Gastrocnemius medialis (tissue), 4 donors: ENCODE results near the gene AGR2. TPM values are rescaled to one million over a fixed set of nuclear protein-coding genes. Genes with fewer than 3 reads are reported as not detected.

Source experiments
- ATAC-seq, 2 donors: fragments of 150-250 bp; one replicate each; pipeline ENCODE4 v1.9.1; 2016
- DNase-seq, 2 donors: peaks; one replicate each; pipeline ENCODE4 v3.0.0-alpha.2; 2019
- H3K27ac ChIP-seq, 4 donors: fragments of 200-600 bp; sonication (generic); 1 replicate in 1 of 4; 2 replicates in 3 of 4; pipeline ENCODE4 v1.5.1; 2016 to 2018; ENCODE audit warnings: mild to moderate bottlenecking in 2 of 4, moderate library complexity in 1 of 4
- H3K27me3 ChIP-seq, 3 donors: fragments of 200-600 bp; sonication (generic) in 2 of 3; 1 replicate in 1 of 3; 2 replicates in 2 of 3; pipeline versions ENCODE4 v1.5.1 to v1.6.0; 2016 to 2019; ENCODE audit warnings: mild to moderate bottlenecking in 1 of 3, moderate library complexity in 1 of 3
- H3K36me3 ChIP-seq, 2 donors: fragments of 200-600 bp; sonication (generic) in 1 of 2; one replicate each; pipeline ENCODE4 v1.5.1; 2017 to 2018
- H3K4me1 ChIP-seq, 2 donors: fragments of 200-600 bp; sonication (generic) in 1 of 2; one replicate each; pipeline ENCODE4 v1.5.1; 2016 to 2017; ENCODE audit warnings: mild to moderate bottlenecking in 2 of 2
- H3K4me3 ChIP-seq, 4 donors: fragments of 200-600 bp; sonication (generic) in 3 of 4; 1 replicate in 1 of 4; 2 replicates in 3 of 4; pipeline ENCODE4 v1.5.1; 2016 to 2019; ENCODE audit warnings: mild to moderate bottlenecking in 2 of 4
- H3K9me3 ChIP-seq, 3 donors: fragments of 200-600 bp; sonication (generic) in 2 of 3; 1 replicate in 1 of 3; 2 replicates in 2 of 3; pipeline ENCODE4 v1.5.1; 2016 to 2019
- POLR2A ChIP-seq, 2 donors: fragments of 450-650 bp; IDR thresholded peaks; one replicate each; pipeline ENCODE4 v1.6.1; 2017; ENCODE audit warnings: antibody characterized with exemption in 2 of 2, mild to moderate bottlenecking in 2 of 2, moderate library complexity in 2 of 2
- in situ Hi-C, 4 donors: fragments of 200-750 bp; cut with MboI; loops; one replicate each; pipeline versions ENCODE4 v1.15.0 to v1.8.0; 2017; ENCODE audit warnings: low sequenced_read_pairs in 4 of 4
- intact Hi-C: fragments of 100-400 bp; cut with DNase I; formaldehyde crosslinking; loops from one replicate; pipeline ENCODE4 v1.15.1; 2023; ENCODE audit warnings: low total_unique reads
- total RNA-seq, 4 donors: library from RNA; depleted of rRNA; stranded (reverse); fragments of >200 nt; gene quantifications; one replicate each; pipeline versions ENCODE4 v1.1.0 to v1.2.3, GENCODE V29; 2016
- TF ChIP-seq, protein P1 (sequence below), 5 experiments: fragments of 450-650 bp in 3 of 5; fragments of 200-600 bp in 2 of 5; sonication (generic) in 2 of 5; IDR thresholded peaks in 4 of 5; conservative IDR thresholded peaks in 1 of 5; 1 replicate in 4 of 5; 2 replicates in 1 of 5; pipeline ENCODE4 v1.5.1; 2016 to 2019; ENCODE audit warnings: antibody characterized with exemption in 5 of 5, mild to moderate bottlenecking in 3 of 5, moderate library complexity in 3 of 5

AGR2 gene
- total RNA-seq, 4 donors from 2014 or later = 1.4 TPM; not detected in 3

DNA sequence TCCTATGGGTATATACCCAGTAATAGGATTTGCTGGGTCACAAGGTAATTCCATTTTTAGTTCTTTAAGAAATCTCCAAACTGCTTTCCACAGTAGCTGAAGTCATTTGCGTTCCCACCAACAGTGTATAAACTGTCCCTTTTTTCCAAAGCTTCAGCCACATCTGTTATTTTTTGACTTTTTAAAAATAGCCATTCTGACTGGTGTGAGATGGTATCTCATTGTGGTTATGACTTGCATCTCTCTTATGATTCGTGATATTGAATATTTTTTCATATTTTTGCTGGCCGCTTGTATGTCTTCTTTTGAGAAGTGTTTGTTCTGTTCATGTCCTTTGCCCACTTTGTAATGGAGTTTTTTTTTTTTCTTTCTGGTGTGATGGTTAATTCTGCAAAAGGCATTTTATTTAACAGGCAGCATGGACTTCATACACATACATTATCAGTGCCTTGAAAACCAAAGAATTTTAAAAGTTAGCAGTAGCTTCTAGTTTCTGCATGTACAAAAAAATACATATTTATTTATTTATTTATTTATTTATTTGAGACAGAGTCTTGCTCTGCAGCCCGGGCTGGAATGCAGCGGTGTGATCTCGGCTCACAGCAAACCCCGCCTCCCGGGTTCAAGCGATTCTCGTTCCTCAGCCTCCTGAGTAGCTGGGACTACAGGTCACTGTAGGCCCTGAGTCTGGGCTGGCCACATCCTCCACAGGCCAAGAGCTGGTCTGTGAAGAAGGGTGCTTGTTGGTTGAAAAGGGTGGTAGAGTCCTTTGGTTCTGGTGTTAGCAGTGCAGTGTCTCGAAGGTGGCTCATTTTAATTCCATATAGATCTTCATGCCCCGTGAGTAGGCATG, 44.7 kb upstream of the AGR2 start:
- no peaks in the 10 kb centered on the region for H3K36me3 ChIP-seq
- ATAC-seq = no peak
- no peaks in the 10 kb centered on the region for H3K27me3 ChIP-seq
- H3K4me1 ChIP-seq = no peaks in the 10 kb centered on the region
- no peak for TF ChIP-seq POLR2A (IDR thresholded peaks at IDR 0.05)
- TF ChIP-seq, protein P1, sequence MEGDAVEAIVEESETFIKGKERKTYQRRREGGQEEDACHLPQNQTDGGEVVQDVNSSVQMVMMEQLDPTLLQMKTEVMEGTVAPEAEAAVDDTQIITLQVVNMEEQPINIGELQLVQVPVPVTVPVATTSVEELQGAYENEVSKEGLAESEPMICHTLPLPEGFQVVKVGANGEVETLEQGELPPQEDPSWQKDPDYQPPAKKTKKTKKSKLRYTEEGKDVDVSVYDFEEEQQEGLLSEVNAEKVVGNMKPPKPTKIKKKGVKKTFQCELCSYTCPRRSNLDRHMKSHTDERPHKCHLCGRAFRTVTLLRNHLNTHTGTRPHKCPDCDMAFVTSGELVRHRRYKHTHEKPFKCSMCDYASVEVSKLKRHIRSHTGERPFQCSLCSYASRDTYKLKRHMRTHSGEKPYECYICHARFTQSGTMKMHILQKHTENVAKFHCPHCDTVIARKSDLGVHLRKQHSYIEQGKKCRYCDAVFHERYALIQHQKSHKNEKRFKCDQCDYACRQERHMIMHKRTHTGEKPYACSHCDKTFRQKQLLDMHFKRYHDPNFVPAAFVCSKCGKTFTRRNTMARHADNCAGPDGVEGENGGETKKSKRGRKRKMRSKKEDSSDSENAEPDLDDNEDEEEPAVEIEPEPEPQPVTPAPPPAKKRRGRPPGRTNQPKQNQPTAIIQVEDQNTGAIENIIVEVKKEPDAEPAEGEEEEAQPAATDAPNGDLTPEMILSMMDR (IDR thresholded peaks at IDR 0.05 in 4 of 5, conservative IDR thresholded peaks at IDR 0.05 in 1 of 5) = no peak
- intact Hi-C loops (no loop called here), in situ Hi-C loops (no loop called here)
- no peak overlapping the region for H3K27ac ChIP-seq
- no peak overlapping the region for H3K4me3 ChIP-seq
- no peak for DNase-seq
- H3K9me3 ChIP-seq = no peaks in the 10 kb centered on the region

DNA sequence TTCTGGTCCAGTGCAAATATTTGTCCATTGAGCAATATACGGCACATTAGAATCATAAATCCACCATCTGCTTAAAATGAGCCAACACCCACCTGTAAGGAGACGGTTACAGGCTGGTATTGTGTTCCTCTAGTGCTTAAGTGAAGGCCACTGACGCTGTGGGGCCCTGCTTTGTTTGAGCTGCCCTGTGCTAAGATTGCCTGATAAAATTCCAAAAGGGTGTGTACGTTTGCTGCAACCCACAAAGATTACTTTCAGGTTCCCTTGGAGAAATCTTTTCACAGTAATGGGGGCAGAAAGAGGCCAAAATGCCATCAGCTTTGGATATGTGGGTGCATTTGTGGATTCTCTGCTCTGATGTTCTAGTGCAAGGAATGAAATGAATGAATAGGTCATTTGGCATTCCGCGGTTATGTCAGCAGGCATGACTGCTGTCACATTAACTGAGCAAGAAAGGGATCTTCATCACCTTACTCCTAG, 42.6 kb upstream of the AGR2 start:
- no peak for ATAC-seq
- no peaks in the 10 kb centered on the region for H3K4me1 ChIP-seq
- in situ Hi-C loops = no loop called here
- DNase-seq = no peak
- TF ChIP-seq, protein P1 (IDR thresholded peaks at IDR 0.05 in 4 of 5, conservative IDR thresholded peaks at IDR 0.05 in 1 of 5) = no peak
- no peak for TF ChIP-seq POLR2A (IDR thresholded peaks at IDR 0.05)
- no peaks in the 10 kb centered on the region for H3K9me3 ChIP-seq
- no peaks in the 10 kb centered on the region for H3K36me3 ChIP-seq
- no peak overlapping the region for H3K4me3 ChIP-seq
- intact Hi-C loops = no loop called here
- H3K27ac ChIP-seq = no peak overlapping the region
- H3K27me3 ChIP-seq = no peaks in the 10 kb centered on the region

DNA sequence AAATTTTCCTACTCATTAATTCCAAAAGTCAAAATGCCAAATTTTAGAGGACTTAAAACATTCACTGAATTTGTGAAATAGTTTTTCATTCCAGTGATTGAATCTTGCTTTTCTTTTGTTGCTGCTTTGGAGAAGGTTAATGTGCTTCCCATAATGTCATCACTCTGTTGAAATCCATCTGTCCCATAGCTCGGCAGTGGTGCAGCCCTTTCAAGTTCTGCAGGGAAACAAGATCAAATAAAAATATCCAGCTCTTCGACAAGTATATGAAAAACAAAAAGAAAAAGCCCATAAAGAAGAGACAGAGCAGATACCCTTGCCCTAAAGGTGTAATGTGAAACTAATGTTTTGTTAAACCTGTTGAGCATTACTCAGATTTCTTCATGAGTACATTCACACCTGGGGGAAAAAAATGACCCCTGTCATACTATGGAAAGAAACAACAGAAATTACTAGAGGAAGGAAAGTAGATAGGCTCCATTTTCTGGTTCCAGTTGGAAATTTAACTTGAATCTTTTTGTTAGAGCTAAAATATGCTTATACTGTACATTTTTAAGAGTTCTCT, 41.9 kb upstream of the AGR2 start:
- no peak for ATAC-seq
- in situ Hi-C loops = no loop called here
- intact Hi-C loops = no loop called here

DNA sequence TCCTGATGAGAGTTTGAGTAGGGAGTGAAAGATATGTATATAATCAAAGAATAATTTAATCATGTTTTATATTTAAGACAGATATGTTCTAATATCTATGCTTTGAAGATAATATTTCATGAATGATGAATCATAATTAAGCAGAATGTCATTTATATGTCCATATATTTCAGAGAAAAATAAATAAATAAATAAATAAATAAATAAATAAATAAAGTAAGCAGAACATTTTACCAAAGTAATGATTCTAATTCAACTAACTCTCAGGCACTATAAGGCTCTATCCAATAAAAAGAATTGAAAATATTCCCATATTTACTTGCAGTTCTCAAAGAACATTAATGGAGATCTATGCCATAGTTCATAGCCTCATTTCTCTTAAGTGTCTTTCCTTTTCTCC, 40.9 kb upstream of the AGR2 start:
- no peak for ATAC-seq
- Histone ChIP-seq H3K36me3 (no peaks in the 10 kb centered on the region), H3K27ac (no peak overlapping the region), H3K4me1 (no peaks in the 10 kb centered on the region), H3K27me3 (no peaks in the 10 kb centered on the region), H3K4me3 (no peak overlapping the region), H3K9me3 (no peaks in the 10 kb centered on the region)
- DNase-seq = no peak
- intact Hi-C loops (no loop called here), in situ Hi-C loops (no loop called here)
- TF ChIP-seq, protein P1 (IDR thresholded peaks at IDR 0.05 in 4 of 5, conservative IDR thresholded peaks at IDR 0.05 in 1 of 5) = no peak
- no peak for TF ChIP-seq POLR2A (IDR thresholded peaks at IDR 0.05)

More for the DNA sequence above, 41.9 kb upstream of the AGR2 start:
- Histone ChIP-seq H3K36me3 (no peaks in the 10 kb centered on the region), H3K27ac (no peak overlapping the region), H3K4me1 (no peaks in the 10 kb centered on the region), H3K9me3 (no peaks in the 10 kb centered on the region), H3K27me3 (no peaks in the 10 kb centered on the region), H3K4me3 (no peak overlapping the region)
- TF ChIP-seq POLR2A (IDR thresholded peaks at IDR 0.05) = no peak
- TF ChIP-seq, protein P1 (IDR thresholded peaks at IDR 0.05 in 4 of 5, conservative IDR thresholded peaks at IDR 0.05 in 1 of 5) = no peak
- DNase-seq = no peak
